MM.1S (cell line): ENCODE data around the gene TULP4.

Source experiments
- DNase-seq: peaks from one replicate; pipeline ENCODE4 v3.0.0-alpha.2; 2015
- H2AFZ ChIP-seq: fragments of 300-600 bp; sonication (generic); 2 replicates; pipeline ENCODE4 v1.6.0; 2016; ENCODE audit warnings: antibody characterized with exemption, low read length
- H3F3A ChIP-seq: fragments of 300-600 bp; sonication (generic); 2 replicates; pipeline ENCODE4 v1.6.1; 2016; ENCODE audit warnings: mild to moderate bottlenecking, antibody characterized with exemption, low read length, moderate library complexity, mixed read lengths; ENCODE audit not compliant: insufficient read depth
- H3K27ac ChIP-seq: fragments of 300-600 bp; sonication (generic); 2 replicates; pipeline ENCODE4 v1.5.1; 2016; ENCODE audit warnings: mild to moderate bottlenecking, low read length
- H3K27me3 ChIP-seq: fragments of 300-600 bp; sonication (generic); replicated peaks from 2 replicates; pipeline ENCODE4 v1.6.0; 2016; ENCODE audit warnings: low read length; ENCODE audit not compliant: insufficient read depth
- H3K36me3 ChIP-seq: fragments of 300-600 bp; sonication (generic); replicated peaks from 2 replicates; pipeline ENCODE4 v1.6.1; 2016; ENCODE audit warnings: mild to moderate bottlenecking, low read length, mixed read lengths; ENCODE audit not compliant: insufficient read depth
- H3K4me1 ChIP-seq: fragments of 300-600 bp; sonication (generic); 2 replicates; pipeline ENCODE4 v1.6.1; 2016; ENCODE audit warnings: low read length, mixed read lengths
- H3K4me2 ChIP-seq: fragments of 300-600 bp; sonication (generic); 2 replicates; pipeline ENCODE4 v1.6.0; 2016; ENCODE audit warnings: low read depth, low read length
- H3K4me3 ChIP-seq: fragments of 300-600 bp; sonication (generic); 2 replicates; pipeline ENCODE4 v1.5.1; 2016; ENCODE audit warnings: low read length, mixed read lengths
- H3K79me2 ChIP-seq: fragments of 300-600 bp; sonication (generic); 2 replicates; pipeline ENCODE4 v1.6.1; 2016; ENCODE audit warnings: mixed run types, low read length, mixed read lengths
- H3K9ac ChIP-seq: fragments of 300-600 bp; sonication (generic); 2 replicates; pipeline ENCODE4 v1.6.1; 2016; ENCODE audit warnings: low read length, mixed read lengths
- H3K9me2 ChIP-seq: fragments of 300-600 bp; sonication (generic); replicated peaks from 2 replicates; pipeline ENCODE4 v1.6.1; 2016; ENCODE audit warnings: mild to moderate bottlenecking, low read length, mixed read lengths; ENCODE audit not compliant: insufficient read depth
- H3K9me3 ChIP-seq: fragments of 300-600 bp; sonication (generic); replicated peaks from 2 replicates; pipeline ENCODE4 v1.6.1; 2016; ENCODE audit warnings: mild to moderate bottlenecking, low read length, mixed read lengths; ENCODE audit not compliant: insufficient read depth
- H4K20me1 ChIP-seq: fragments of 300-600 bp; sonication (generic); 2 replicates; pipeline ENCODE4 v1.6.1; 2016; ENCODE audit warnings: mild to moderate bottlenecking, low read length, moderate library complexity, mixed read lengths; ENCODE audit not compliant: insufficient read depth
- EZH2 ChIP-seq: fragments of 300-600 bp; sonication (generic); optimal IDR thresholded peaks from 2 replicates; pipeline ENCODE3; 2017; ENCODE audit warnings: low read depth, mild to moderate bottlenecking, antibody characterized with exemption, low read length, mixed read lengths
- EZH2phosphoT487 ChIP-seq: fragments of 300-600 bp; sonication (generic); IDR thresholded peaks from 2 replicates; pipeline ENCODE4 v1.6.1; 2018; ENCODE audit warnings: antibody characterized with exemption, low read length
- TF ChIP-seq, protein P1 (sequence below): fragments of 300-600 bp; sonication (generic); IDR thresholded peaks from 2 replicates; pipeline ENCODE4 v1.5.1; 2016; ENCODE audit warnings: antibody characterized with exemption, low read length, mixed read lengths

TULP4 gene

DNA sequence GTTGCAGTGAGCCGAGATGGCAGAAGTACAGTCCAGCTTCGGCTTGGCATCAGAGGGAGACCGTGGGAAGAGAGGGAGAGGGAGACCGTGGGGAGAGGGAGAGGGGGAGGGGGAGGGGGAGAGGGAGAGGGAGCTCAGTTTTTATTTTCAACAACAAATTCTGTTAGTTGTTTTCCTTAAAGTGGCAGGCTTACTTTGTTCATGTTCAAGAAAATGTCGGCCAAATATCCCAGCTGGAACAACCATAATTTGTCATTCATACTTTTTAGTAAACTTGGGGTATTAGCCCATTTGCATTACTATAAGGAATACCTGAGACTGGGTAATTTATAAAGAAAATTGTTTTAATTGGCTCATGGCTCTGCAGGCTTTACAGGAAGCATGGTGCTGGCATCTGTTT is 2.5 kb upstream of the TULP4 start:
- no peaks in the 10 kb centered on the region for H3K79me2 ChIP-seq
- H3K27ac ChIP-seq: no peak overlapping the region
- no peak overlapping the region for H3K4me3 ChIP-seq
- H3K9ac ChIP-seq: no peak overlapping the region
- no peaks in the 10 kb centered on the region for H3K27me3 ChIP-seq
- H3K4me2 ChIP-seq: no peak overlapping the region
- TF ChIP-seq EZH2 (no peak), EZH2phosphoT487 (no peak)
- TF ChIP-seq, protein P1, sequence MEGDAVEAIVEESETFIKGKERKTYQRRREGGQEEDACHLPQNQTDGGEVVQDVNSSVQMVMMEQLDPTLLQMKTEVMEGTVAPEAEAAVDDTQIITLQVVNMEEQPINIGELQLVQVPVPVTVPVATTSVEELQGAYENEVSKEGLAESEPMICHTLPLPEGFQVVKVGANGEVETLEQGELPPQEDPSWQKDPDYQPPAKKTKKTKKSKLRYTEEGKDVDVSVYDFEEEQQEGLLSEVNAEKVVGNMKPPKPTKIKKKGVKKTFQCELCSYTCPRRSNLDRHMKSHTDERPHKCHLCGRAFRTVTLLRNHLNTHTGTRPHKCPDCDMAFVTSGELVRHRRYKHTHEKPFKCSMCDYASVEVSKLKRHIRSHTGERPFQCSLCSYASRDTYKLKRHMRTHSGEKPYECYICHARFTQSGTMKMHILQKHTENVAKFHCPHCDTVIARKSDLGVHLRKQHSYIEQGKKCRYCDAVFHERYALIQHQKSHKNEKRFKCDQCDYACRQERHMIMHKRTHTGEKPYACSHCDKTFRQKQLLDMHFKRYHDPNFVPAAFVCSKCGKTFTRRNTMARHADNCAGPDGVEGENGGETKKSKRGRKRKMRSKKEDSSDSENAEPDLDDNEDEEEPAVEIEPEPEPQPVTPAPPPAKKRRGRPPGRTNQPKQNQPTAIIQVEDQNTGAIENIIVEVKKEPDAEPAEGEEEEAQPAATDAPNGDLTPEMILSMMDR: no peak
- no peak for DNase-seq
- no peak overlapping the region for H2AFZ ChIP-seq
- no peaks in the 10 kb centered on the region for H4K20me1 ChIP-seq
- no peaks in the 10 kb centered on the region for H3K36me3 ChIP-seq
- no peaks in the 10 kb centered on the region for H3K9me3 ChIP-seq
- H3K4me1 ChIP-seq: no peaks in the 10 kb centered on the region; the same call in 1 of the 2 replicates
- H3F3A ChIP-seq: no peaks in the 10 kb centered on the region
- no peaks in the 10 kb centered on the region for H3K9me2 ChIP-seq

DNA sequence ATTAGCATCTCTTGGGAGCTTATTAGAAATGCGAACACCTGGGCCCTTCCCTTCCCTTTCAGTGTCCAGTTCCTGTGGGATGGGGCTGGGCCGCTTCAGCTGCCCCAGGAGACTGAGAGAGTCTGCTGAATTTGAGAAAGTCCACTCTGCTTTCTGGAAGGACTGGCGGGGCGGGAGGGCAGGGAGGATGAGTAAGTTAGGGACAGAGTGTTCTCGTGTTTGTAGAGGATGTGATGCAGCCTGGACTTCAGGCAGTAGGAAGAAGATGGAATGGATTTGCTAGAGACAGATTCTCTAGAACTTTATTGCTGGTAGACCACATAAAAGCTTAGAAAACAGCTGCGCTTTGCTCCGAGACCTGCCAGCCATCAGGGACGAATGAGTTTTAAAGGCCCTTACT is 1.1 kb upstream of the TULP4 start:
- no peaks in the 10 kb centered on the region for H3K79me2 ChIP-seq
- H4K20me1 ChIP-seq: no peaks in the 10 kb centered on the region
- TF ChIP-seq, protein P1: no peak
- no peak for TF ChIP-seq EZH2phosphoT487
- TF ChIP-seq EZH2: no peak
- DNase-seq: no peak
- no peaks in the 10 kb centered on the region; the same call in 1 of the 2 replicates for H3K4me1 ChIP-seq
- H3K4me3 ChIP-seq: no peak overlapping the region
- H2AFZ ChIP-seq: no peak overlapping the region
- H3F3A ChIP-seq: no peaks in the 10 kb centered on the region
- H3K27me3 ChIP-seq: no peaks in the 10 kb centered on the region
- H3K9me2 ChIP-seq: no peaks in the 10 kb centered on the region
- no peaks in the 10 kb centered on the region for H3K36me3 ChIP-seq
- no peak overlapping the region for H3K9ac ChIP-seq
- no peaks in the 10 kb centered on the region for H3K9me3 ChIP-seq
- no peak overlapping the region for H3K4me2 ChIP-seq
- H3K27ac ChIP-seq: no peak overlapping the region

DNA sequence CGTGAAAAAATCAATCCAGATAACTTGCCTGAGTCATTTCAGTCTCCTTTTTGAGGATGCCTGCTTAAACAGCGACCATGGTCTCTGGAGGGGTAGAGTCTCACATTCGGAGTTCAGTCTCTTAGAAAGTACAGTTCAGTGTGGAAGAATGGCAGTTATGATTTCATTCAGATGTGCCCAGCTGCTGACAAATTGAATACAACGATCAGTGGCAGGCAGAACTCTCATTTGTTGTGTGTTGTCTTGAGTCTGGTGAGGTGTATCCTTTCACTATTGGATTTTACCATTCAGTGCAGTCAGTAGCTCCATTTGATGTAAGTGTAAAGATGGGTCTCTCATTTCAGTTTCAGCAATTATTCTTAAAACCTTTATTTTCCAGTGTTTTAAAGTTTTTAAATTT is 639 bp upstream of the TULP4 start:
- Histone ChIP-seq H3K27ac (no peak overlapping the region), H4K20me1 (no peaks in the 10 kb centered on the region), H3K79me2 (no peaks in the 10 kb centered on the region), H3K36me3 (no peaks in the 10 kb centered on the region), H3K9ac (no peak overlapping the region), H2AFZ (no peak overlapping the region), H3K4me1 (no peaks in the 10 kb centered on the region; the same call in 1 of the 2 replicates), H3F3A (no peaks in the 10 kb centered on the region), H3K9me3 (no peaks in the 10 kb centered on the region), H3K4me3 (no peak overlapping the region), H3K9me2 (no peaks in the 10 kb centered on the region), H3K4me2 (no peak overlapping the region), H3K27me3 (no peaks in the 10 kb centered on the region)
- no peak for DNase-seq
- TF ChIP-seq, protein P1: no peak
- TF ChIP-seq EZH2 (no peak), EZH2phosphoT487 (no peak)
